ENCODE results near the gene HIVEP3.

GRCh38 chr1:41535276-41535675, 383.4 kb downstream of the HIVEP3 start:
- TF ChIP-seq CTCF (conservative IDR thresholded peaks at IDR 0.05; ENCODE audit: low read length) (no peak), EZH2phosphoT487 (IDR thresholded peaks at IDR 0.05; ENCODE audit: borderline replicate concordance) (no peak)

All from Loucy (cell line).